Psoas muscle (tissue), 8 donors: ENCODE measurements around the gene TMEM143. TPM values are rescaled to one million over a fixed set of nuclear protein-coding genes. Genes with fewer than 3 reads are reported as not detected.

Experiments
- ATAC-seq, 4 donors: fragments of 200-7000 bp; cut with Tn5 transposase; one replicate each; pipeline ENCODE4 v1.9.1; 2020; ENCODE audit warnings: moderate library complexity in 3 of 4, mild to moderate bottlenecking in 2 of 4
- DNase-seq, 2 donors: peaks; one replicate each; pipeline ENCODE4 v3.0.0-alpha.2; 2020
- H3K27ac ChIP-seq: fragments of 200-600 bp; one replicate; pipeline ENCODE4 v1.8.0; 2022
- H3K27me3 ChIP-seq, 3 donors: fragments of 200-600 bp in 1 of 3; one replicate each; pipeline versions ENCODE4 v1.6.1 to v1.8.0; 2013 to 2022; ENCODE audit warnings: low read length in 2 of 3, mild to moderate bottlenecking in 2 of 3, moderate library complexity in 1 of 3; ENCODE audit not compliant: insufficient read depth in 3 of 3
- H3K36me3 ChIP-seq, 2 donors: fragments of 200-600 bp in 1 of 2; one replicate each; pipeline versions ENCODE4 v1.6.1 to v1.8.0; 2013 to 2022; ENCODE audit warnings: low read depth in 1 of 2, mild to moderate bottlenecking in 1 of 2, moderate library complexity in 1 of 2; ENCODE audit not compliant: insufficient read depth in 1 of 2
- H3K4me1 ChIP-seq: fragments of 200-600 bp; one replicate; pipeline ENCODE4 v1.8.0; 2022
- H3K4me3 ChIP-seq: fragments of 200-600 bp; one replicate; pipeline ENCODE4 v1.8.0; 2022; ENCODE audit warnings: mild to moderate bottlenecking
- H3K9me3 ChIP-seq: fragments of 200-600 bp; one replicate; pipeline ENCODE4 v1.8.0; 2022
- CTCF ChIP-seq: fragments of 200-600 bp; IDR thresholded peaks from one replicate; pipeline ENCODE4 v1.8.0; 2022; ENCODE audit warnings: antibody characterized with exemption
- WGBS, 3 donors: extraction: QIAGEN DNeasy Blood & Tissue Kit; methylation state at CpG; one replicate each; pipeline versions ENCODE4 v1.1.6 to v1.1.7; 2013; 5-methylcytosine and 5-hydroxymethylcytosine counted together
- intact Hi-C, 2 donors: fragments of 100-400 bp; cut with DNase I; formaldehyde crosslinking; loops; one replicate each; pipeline versions ENCODE4 v1.11.0 to v1.14.2; 2022
- polyA plus RNA-seq, 3 donors: library from polyadenylated mRNA; stranded (reverse); fragments of 200-250 nt; gene quantifications; one replicate each; pipeline ENCODE4 v1.2.3, GENCODE V29; 2013
- total RNA-seq, 4 donors: library from RNA; stranded (reverse); fragmentation: NEBNext Ultra II Directional in 2 of 4; extraction: Animal tissue kit (Norgen Biotek cat#: 25700) in 2 of 4; gene quantifications; one replicate each; pipeline versions ENCODE4 v1.2.1 to v1.2.4, GENCODE V29; 2021 to 2023
- donor health status: healthy with polysubstance abuse.
- donor health status: DM: no; HTN: no; CAD: no; lungs with moderate emphysema.
- donor health status: Bipolar disorder and iron deficiency.
- donor health status: healthy.
- donor health status: DM: yes; HTN: yes; CAD: no.
- donor health status: DM: no; HTN: no; CAD: no.
- donor health status: DM: no; HTN: no; CAD: no.
- donor health status: DM: yes; HTN: yes; CAD: no.

TMEM143 gene
- total and polyA plus RNA-seq, 7 donors: 17.1 to 65.1 (median 52.0) TPM

GRCh38 chr19:48302600-48302959, 61.2 kb downstream of the TMEM143 start:
- DNase-seq (no peak), ATAC-seq (no peak)
- no peaks in the 10 kb centered on the region for H3K36me3 ChIP-seq
- H3K27ac ChIP-seq: no peak overlapping the region
- no peak for TF ChIP-seq CTCF
- 85 to 91% (median 87%) methylated on average over 12 of the region's 12 CpGs for WGBS, 3 donors
- no peaks in the 10 kb centered on the region for H3K9me3 ChIP-seq
- H3K4me3 ChIP-seq: no peak overlapping the region
- intact Hi-C loops: no loop called here
- no peaks in the 10 kb centered on the region for H3K4me1 ChIP-seq
- no peaks in the 10 kb centered on the region for H3K27me3 ChIP-seq

GRCh38 chr19:48301886-48302599, 61.7 kb downstream of the TMEM143 start:
- no peaks in the 10 kb centered on the region for H3K36me3 ChIP-seq
- intact Hi-C loops: no loop called here
- ATAC-seq (no peak), DNase-seq (no peak)
- TF ChIP-seq CTCF: no peak
- WGBS, 3 donors: 92 to 98% (median 97%) methylated on average over 1 of the region's 1 CpG
- H3K4me1 ChIP-seq: no peaks in the 10 kb centered on the region
- no peaks in the 10 kb centered on the region for H3K27me3 ChIP-seq
- H3K27ac ChIP-seq: no peak overlapping the region
- no peak overlapping the region for H3K4me3 ChIP-seq
- no peaks in the 10 kb centered on the region for H3K9me3 ChIP-seq

GRCh38 chr19:48297975-48298374, 65.8 kb downstream of the TMEM143 start:
- no peak for TF ChIP-seq CTCF
- ATAC-seq (no peak), DNase-seq (no peak)
- Histone ChIP-seq H3K4me3 (no peak overlapping the region), H3K4me1 (no peaks in the 10 kb centered on the region), H3K36me3 (no peaks in the 10 kb centered on the region), H3K9me3 (no peaks in the 10 kb centered on the region), H3K27ac (no peak overlapping the region), H3K27me3 (peaks cover 0 to 13% (median 2%) of the 10 kb centered on the region in 3 donors)
- intact Hi-C loops: loop anchor here in 1 of 2 donors (10.0 kb wide), 1 partner anchor 333 kb away; no protein-coding TSS in a partner anchor
- WGBS, 3 donors: 90 to 94% (median 91%) methylated on average over 16 of the region's 16 CpGs

GRCh38 chr19:48296963-48297734, 66.6 kb downstream of the TMEM143 start:
- no peak for ATAC-seq
- intact Hi-C loops: loop anchor here in 1 of 2 donors (10.0 kb wide), 1 partner anchor 332 kb away; no protein-coding TSS in a partner anchor
- H3K4me3 ChIP-seq: no peak overlapping the region
- TF ChIP-seq CTCF: no peak
- H3K9me3 ChIP-seq: no peaks in the 10 kb centered on the region
- no peaks in the 10 kb centered on the region for H3K36me3 ChIP-seq
- no peak for DNase-seq
- H3K27me3 ChIP-seq: peaks cover 0 to 13% (median 2%) of the 10 kb centered on the region in 3 donors
- H3K27ac ChIP-seq: no peak overlapping the region
- WGBS, 3 donors: 85 to 88% (median 85%) methylated on average over 42 of the region's 42 CpGs
- H3K4me1 ChIP-seq: no peaks in the 10 kb centered on the region
